H1 (cell line): ENCODE measurements around the gene ENTPD6.

Experiments
- CBX8 ChIP-seq: fragments of 300-800, 300-1000 bp; sonication (generic); IDR thresholded peaks from 2 replicates; pipeline ENCODE4 v1.7.1; 2016; ENCODE audit warnings: low read depth, low read length, borderline replicate concordance
- CREB1 ChIP-seq: IDR thresholded peaks from 2 replicates; pipeline ENCODE4 v1.6.1; 2012; ENCODE audit warnings: inconsistent platforms
- GABPA ChIP-seq: IDR thresholded peaks from 2 replicates; pipeline ENCODE4 v1.6.1; 2011; ENCODE audit warnings: mild to moderate bottlenecking, low read length, moderate library complexity, borderline replicate concordance; ENCODE audit not compliant: insufficient read depth
- NANOG ChIP-seq: IDR thresholded peaks from 2 replicates; pipeline ENCODE4 v1.6.1; 2011; ENCODE audit warnings: low read length, low read depth, mild to moderate bottlenecking, inconsistent platforms; ENCODE audit not compliant: insufficient read depth, poor library complexity, severe bottlenecking
- SP1 ChIP-seq: IDR thresholded peaks from 2 replicates; pipeline ENCODE4 v1.6.1; 2011; ENCODE audit warnings: low read depth, low read length
- SRF ChIP-seq: IDR thresholded peaks from 2 replicates; pipeline ENCODE4 v1.6.1; 2011; ENCODE audit warnings: mild to moderate bottlenecking, low read depth, low read length, moderate library complexity
- SUZ12 ChIP-seq: fragments of 200-600 bp; sonication (generic); IDR thresholded peaks from 2 replicates; pipeline ENCODE4 v1.6.1; 2012; ENCODE audit warnings: mild to moderate bottlenecking, inconsistent platforms, low read length, moderate library complexity, mixed read lengths
- TBP ChIP-seq: IDR thresholded peaks from 2 replicates; pipeline ENCODE4 v1.6.1; 2011; ENCODE audit warnings: low read depth, low read length, improper control_type of control experiment
- TF ChIP-seq, protein P1 (sequence below), 3 experiments: IDR thresholded peaks; 1 replicate in 2 of 3; 2 replicates in 1 of 3; pipeline versions ENCODE4 v1.5.1 to v1.6.1; 2011; ENCODE audit warnings: low read length in 3 of 3, mild to moderate bottlenecking in 3 of 3, inconsistent platforms in 2 of 3, low read depth in 1 of 3, moderate library complexity in 1 of 3; ENCODE audit not compliant: insufficient read depth in 1 of 3; ENCODE audit errors: control extremely low read depth in 1 of 3
- TF ChIP-seq, protein P2 (sequence below): IDR thresholded peaks from 2 replicates; pipeline ENCODE4 v1.6.1; 2012; ENCODE audit warnings: inconsistent platforms
- TF ChIP-seq, protein P3 (sequence below): IDR thresholded peaks from 2 replicates; pipeline ENCODE4 v1.6.1; 2012; ENCODE audit warnings: inconsistent platforms

DNA sequence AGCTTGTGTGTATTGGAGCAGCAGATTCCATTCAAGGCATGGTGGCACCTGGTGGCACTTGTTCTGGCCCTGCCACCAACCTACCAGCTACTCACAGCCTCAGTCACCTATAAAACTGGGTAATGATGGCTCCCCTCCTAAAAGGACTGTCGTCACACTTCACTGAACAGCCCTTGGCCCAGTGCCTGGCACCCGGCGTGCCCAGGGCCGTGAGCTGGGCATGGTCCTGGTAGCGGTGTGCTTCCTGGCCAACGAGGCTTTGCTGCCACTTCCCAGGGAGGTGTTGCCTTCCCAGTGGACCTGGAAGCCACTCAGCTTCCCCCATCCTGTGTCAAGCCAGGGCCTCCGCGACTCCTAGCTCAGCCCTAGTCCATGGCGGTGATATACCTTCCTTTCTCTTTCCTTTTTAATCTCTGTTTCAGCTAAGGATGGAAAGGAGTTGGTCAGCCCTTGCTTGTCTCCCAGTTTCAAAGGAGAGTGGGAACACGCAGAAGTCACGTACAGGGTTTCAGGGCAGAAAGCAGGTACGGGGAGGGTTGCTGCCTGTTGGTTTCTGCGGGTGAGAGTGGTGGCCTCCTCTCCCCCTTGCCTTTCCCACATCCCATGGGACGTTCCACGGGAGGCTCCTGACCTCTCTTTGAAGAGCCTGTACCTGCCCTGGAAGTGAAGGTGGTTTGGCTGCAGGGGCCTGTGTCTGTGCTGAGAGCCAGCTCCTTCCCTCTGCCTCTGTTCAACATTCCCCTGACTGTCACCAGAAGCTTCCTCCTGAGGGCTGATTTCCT lies 25.5 kb downstream of the ENTPD6 start:
- TF ChIP-seq, protein P1, sequence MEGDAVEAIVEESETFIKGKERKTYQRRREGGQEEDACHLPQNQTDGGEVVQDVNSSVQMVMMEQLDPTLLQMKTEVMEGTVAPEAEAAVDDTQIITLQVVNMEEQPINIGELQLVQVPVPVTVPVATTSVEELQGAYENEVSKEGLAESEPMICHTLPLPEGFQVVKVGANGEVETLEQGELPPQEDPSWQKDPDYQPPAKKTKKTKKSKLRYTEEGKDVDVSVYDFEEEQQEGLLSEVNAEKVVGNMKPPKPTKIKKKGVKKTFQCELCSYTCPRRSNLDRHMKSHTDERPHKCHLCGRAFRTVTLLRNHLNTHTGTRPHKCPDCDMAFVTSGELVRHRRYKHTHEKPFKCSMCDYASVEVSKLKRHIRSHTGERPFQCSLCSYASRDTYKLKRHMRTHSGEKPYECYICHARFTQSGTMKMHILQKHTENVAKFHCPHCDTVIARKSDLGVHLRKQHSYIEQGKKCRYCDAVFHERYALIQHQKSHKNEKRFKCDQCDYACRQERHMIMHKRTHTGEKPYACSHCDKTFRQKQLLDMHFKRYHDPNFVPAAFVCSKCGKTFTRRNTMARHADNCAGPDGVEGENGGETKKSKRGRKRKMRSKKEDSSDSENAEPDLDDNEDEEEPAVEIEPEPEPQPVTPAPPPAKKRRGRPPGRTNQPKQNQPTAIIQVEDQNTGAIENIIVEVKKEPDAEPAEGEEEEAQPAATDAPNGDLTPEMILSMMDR (IDR thresholded peaks at IDR 0.05; ENCODE audit: control extremely low read depth in 1 of 3, insufficient read depth in 1 of 3, low read depth in 1 of 3, low read length in 3 of 3) = no peak
- TF ChIP-seq, protein P2, sequence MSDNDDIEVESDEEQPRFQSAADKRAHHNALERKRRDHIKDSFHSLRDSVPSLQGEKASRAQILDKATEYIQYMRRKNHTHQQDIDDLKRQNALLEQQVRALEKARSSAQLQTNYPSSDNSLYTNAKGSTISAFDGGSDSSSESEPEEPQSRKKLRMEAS = no peak
- no peak for TF ChIP-seq CBX8
- TF ChIP-seq GABPA = no peak
- TF ChIP-seq SUZ12 = no peak
- TF ChIP-seq, protein P3, sequence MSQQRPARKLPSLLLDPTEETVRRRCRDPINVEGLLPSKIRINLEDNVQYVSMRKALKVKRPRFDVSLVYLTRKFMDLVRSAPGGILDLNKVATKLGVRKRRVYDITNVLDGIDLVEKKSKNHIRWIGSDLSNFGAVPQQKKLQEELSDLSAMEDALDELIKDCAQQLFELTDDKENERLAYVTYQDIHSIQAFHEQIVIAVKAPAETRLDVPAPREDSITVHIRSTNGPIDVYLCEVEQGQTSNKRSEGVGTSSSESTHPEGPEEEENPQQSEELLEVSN = no peak
- TF ChIP-seq SP1 = no peak
- no peak for TF ChIP-seq TBP
- TF ChIP-seq NANOG = no peak
- TF ChIP-seq SRF = no peak
- TF ChIP-seq CREB1 = no peak
